Ishikawa (cell line): ENCODE data around the gene WNT3A.
A peak's percentile ranks its signal among the peaks of the same experiment; 100 is the strongest.

ENCODE experiments used
- CEBPB ChIP-seq: IDR thresholded peaks from 2 replicates; pipeline ENCODE4 v1.6.1; 2012
- CREB1 ChIP-seq: IDR thresholded peaks from 2 replicates; pipeline ENCODE4 v1.6.1; 2012; ENCODE audit warnings: low read depth
- EGR1 ChIP-seq: IDR thresholded peaks from 2 replicates; pipeline ENCODE4 v1.6.1; 2012
- EP300 ChIP-seq: IDR thresholded peaks from 2 replicates; pipeline ENCODE4 v1.6.1; 2012; ENCODE audit warnings: borderline replicate concordance
- FOXM1 ChIP-seq: IDR thresholded peaks from 2 replicates; pipeline ENCODE4 v1.6.1; 2012; ENCODE audit warnings: low read depth, borderline replicate concordance
- MAX ChIP-seq: IDR thresholded peaks from 2 replicates; pipeline ENCODE4 v1.6.1; 2012
- NFIC ChIP-seq: IDR thresholded peaks from 2 replicates; pipeline ENCODE4 v1.6.1; 2012
- RAD21 ChIP-seq: IDR thresholded peaks from 2 replicates; pipeline ENCODE4 v1.6.1; 2012; ENCODE audit warnings: low read depth
- REST ChIP-seq: IDR thresholded peaks from 2 replicates; pipeline ENCODE4 v1.6.1; 2012; ENCODE audit warnings: low read depth, mild to moderate bottlenecking
- TAF1 ChIP-seq: IDR thresholded peaks from 2 replicates; pipeline ENCODE4 v1.6.1; 2012; ENCODE audit warnings: low read depth, mild to moderate bottlenecking
- TCF12 ChIP-seq: IDR thresholded peaks from 2 replicates; pipeline ENCODE4 v1.6.1; 2012; ENCODE audit warnings: low read depth
- TEAD4 ChIP-seq: IDR thresholded peaks from 2 replicates; pipeline ENCODE4 v1.6.1; 2012
- USF1 ChIP-seq: IDR thresholded peaks from 2 replicates; pipeline ENCODE4 v1.6.1; 2012
- YY1 ChIP-seq: IDR thresholded peaks from 2 replicates; pipeline ENCODE4 v1.6.1; 2012; ENCODE audit warnings: low read depth
- ZBTB7A ChIP-seq: IDR thresholded peaks from 2 replicates; pipeline ENCODE4 v1.6.1; 2012; ENCODE audit warnings: low read depth

The WNT3A gene

GRCh38 chr1:228099331-228099732, 92.5 kb downstream of the WNT3A start:
- no peak for TF ChIP-seq CREB1
- TF ChIP-seq CEBPB = no peak

- TF ChIP-seq YY1 (no peak), ZBTB7A (no peak), TAF1 (no peak), REST (no peak), NFIC (no peak), CEBPB (no peak), RAD21 (no peak), MAX (no peak), EGR1 (no peak), USF1 (no peak), EP300 (no peak), CREB1 (no peak), TEAD4 (no peak), FOXM1 (no peak), TCF12 (no peak)
Observed at GRCh38 chr1:228100822-228101613, 94.2 kb downstream of the WNT3A start.

- TF ChIP-seq USF1 = peak; percentile 56
- no peak for TF ChIP-seq RAD21
Observed at GRCh38 chr1:228101614-228101993, 94.8 kb downstream of the WNT3A start.

GRCh38 chr1:228101994-228102790, 95.4 kb downstream of the WNT3A start:
- TF ChIP-seq ZBTB7A (peak; percentile 68; the same call in 1 of the 2 replicates), MAX (peak; percentile 50), TCF12 (no peak; the same call in 1 of the 2 replicates), TAF1 (no peak), REST (no peak), FOXM1 (no peak), YY1 (no peak), EGR1 (no peak), USF1 (no peak), RAD21 (no peak)

GRCh38 chr1:228102791-228103620, 96.2 kb downstream of the WNT3A start, which contains the start of gene C1orf35:
Gene C1orf35, minus strand, starts transcription at chr1:228103325. Its CDS starts 98 bp downstream, at chr1:228103227.
- TF ChIP-seq REST (no peak), TCF12 (0 out of 2 replicates have a peak, but pooled peaks have one; percentile 15), TAF1 (peak; percentile 73), NFIC (no peak), RAD21 (no peak), CREB1 (peak; percentile 91), ZBTB7A (peak; percentile 80; the same call in 1 of the 2 replicates), EP300 (peak; percentile 8; the same call in 1 of the 2 replicates), YY1 (peak; percentile 83), EGR1 (peak; percentile 72), CEBPB (no peak), MAX (peak; percentile 95)
